Brain microvascular endothelial cell (primary cell): ENCODE measurements around the gene CNTN6.

ENCODE experiments used
- DNase-seq: peaks from one replicate; pipeline ENCODE4 v3.0.0-alpha.2; 2020
- H3K27ac ChIP-seq: fragments of 250-450 bp; sonication (Bioruptor Pico); 2 replicates; pipeline ENCODE4 v1.5.1; 2020; ENCODE audit warnings: mild to moderate bottlenecking, moderate library complexity
- H3K27me3 ChIP-seq: fragments of 250-450 bp; sonication (Bioruptor Pico); replicated peaks from 2 replicates; pipeline ENCODE4 v1.5.1; 2020; ENCODE audit warnings: mild to moderate bottlenecking
- H3K36me3 ChIP-seq: fragments of 250-450 bp; sonication (Bioruptor Pico); replicated peaks from 2 replicates; pipeline ENCODE4 v1.5.1; 2020; ENCODE audit warnings: mild to moderate bottlenecking
- H3K4me3 ChIP-seq: 2 replicates; pipeline ENCODE4 v1.5.1; 2011; ENCODE audit warnings: low read depth, mild to moderate bottlenecking, control low read depth, low read length, moderate library complexity
- CTCF ChIP-seq: IDR thresholded peaks from 2 replicates; pipeline ENCODE4 v1.5.1; 2011; ENCODE audit warnings: low read depth, mild to moderate bottlenecking, moderate library complexity, low read length, control low read depth, inconsistent platforms; ENCODE audit errors: missing control alignments
- in situ Hi-C: cut with HindIII; loops from 2 replicates; pipeline ENCODE4 v1.10.0; 2017; ENCODE audit warnings: low sequenced_read_pairs, low pct_ligation_motif_present

CNTN6 gene

GRCh38 chr3:1072041-1072440, 20.8 kb upstream of the CNTN6 start:
- in situ Hi-C loops: no loop called here
- Histone ChIP-seq H3K27me3 (no peaks in the 10 kb centered on the region), H3K36me3 (no peaks in the 10 kb centered on the region), H3K4me3 (no peak overlapping the region), H3K27ac (no peak overlapping the region)
- no peak for DNase-seq
- TF ChIP-seq CTCF: no peak

GRCh38 chr3:1079662-1080061, 13.2 kb upstream of the CNTN6 start:
- Histone ChIP-seq H3K4me3 (no peak overlapping the region), H3K36me3 (no peaks in the 10 kb centered on the region), H3K27me3 (no peaks in the 10 kb centered on the region), H3K27ac (no peak overlapping the region)
- DNase-seq: no peak
- in situ Hi-C loops: no loop called here
- TF ChIP-seq CTCF: no peak

GRCh38 chr3:1082108-1082507, 10.7 kb upstream of the CNTN6 start:
- no peaks in the 10 kb centered on the region for H3K36me3 ChIP-seq
- DNase-seq: peak; percentile 61
- TF ChIP-seq CTCF: peak; percentile 85
- H3K4me3 ChIP-seq: no peak overlapping the region
- in situ Hi-C loops: no loop called here
- no peak overlapping the region for H3K27ac ChIP-seq
- H3K27me3 ChIP-seq: no peaks in the 10 kb centered on the region

- Histone ChIP-seq H3K27ac (peak overlapping the region; percentile 58), H3K36me3 (no peaks in the 10 kb centered on the region), H3K4me3 (no peak overlapping the region), H3K27me3 (no peaks in the 10 kb centered on the region)
- in situ Hi-C loops: no loop called here
- peak; percentile 41 for TF ChIP-seq CTCF
- DNase-seq: peak; percentile 92
These were observed 5.7 kb upstream of the CNTN6 start for GRCh38 chr3:1087066-1087560.

- Histone ChIP-seq H3K36me3 (no peaks in the 10 kb centered on the region), H3K4me3 (no peak overlapping the region), H3K27ac (no peak overlapping the region), H3K27me3 (no peaks in the 10 kb centered on the region)
- no peak for DNase-seq
- TF ChIP-seq CTCF: no peak
- in situ Hi-C loops: no loop called here
These were observed 4.3 kb upstream of the CNTN6 start for GRCh38 chr3:1088503-1088902.

GRCh38 chr3:1091286-1091685, 1.5 kb upstream of the CNTN6 start:
- Histone ChIP-seq H3K27me3 (no peaks in the 10 kb centered on the region), H3K36me3 (no peaks in the 10 kb centered on the region), H3K27ac (no peak overlapping the region), H3K4me3 (no peak overlapping the region)
- DNase-seq: no peak
- in situ Hi-C loops: no loop called here
- no peak for TF ChIP-seq CTCF
